ENCODE measurements around the gene LRMDA.

LRMDA gene

GRCh38 chr10:75430000-75430763 is 1.2 kb upstream of the LRMDA start:
- DNase-seq, result peak; percentile 70
- H3K27ac ChIP-seq, result peak overlapping the region; percentile 81
- H3K4me3 ChIP-seq (ENCODE audit: low read depth, low read length), result no peak overlapping the region
- no peak for TF ChIP-seq CTCF (IDR thresholded peaks at IDR 0.05; ENCODE audit: low read depth, low read length)
- no peaks in the 10 kb centered on the region for H3K9me3 ChIP-seq (ENCODE audit: severe bottlenecking)
- H3K27me3 ChIP-seq (ENCODE audit: insufficient read depth, low read depth, severe bottlenecking), result no peaks in the 10 kb centered on the region
- no peaks in the 10 kb centered on the region for H3K36me3 ChIP-seq

GRCh38 chr10:75432176-75432575 is 752 bp downstream of the LRMDA start:
- H3K4me3 ChIP-seq (ENCODE audit: low read depth, low read length), result no peak overlapping the region
- no peaks in the 10 kb centered on the region for H3K9me3 ChIP-seq (ENCODE audit: severe bottlenecking)
- H3K27me3 ChIP-seq (ENCODE audit: insufficient read depth, low read depth, severe bottlenecking), result no peaks in the 10 kb centered on the region
- TF ChIP-seq CTCF (IDR thresholded peaks at IDR 0.05; ENCODE audit: low read depth, low read length), result no peak
- no peak overlapping the region for H3K27ac ChIP-seq
- H3K36me3 ChIP-seq, result no peaks in the 10 kb centered on the region
- DNase-seq, result no peak

- no peaks in the 10 kb centered on the region for H3K27me3 ChIP-seq (ENCODE audit: insufficient read depth, low read depth, severe bottlenecking)
- no peaks in the 10 kb centered on the region for H3K9me3 ChIP-seq (ENCODE audit: severe bottlenecking)
- no peak overlapping the region for H3K27ac ChIP-seq
- no peak overlapping the region for H3K4me3 ChIP-seq (ENCODE audit: low read depth, low read length)
- DNase-seq, result no peak
- TF ChIP-seq CTCF (IDR thresholded peaks at IDR 0.05; ENCODE audit: low read depth, low read length), result no peak
- H3K36me3 ChIP-seq, result no peaks in the 10 kb centered on the region
Observed at GRCh38 chr10:75432763-75433162, 1.3 kb downstream of the LRMDA start.

- Histone ChIP-seq H3K4me3 (ENCODE audit: low read depth, low read length) (no peak overlapping the region), H3K36me3 (no peaks in the 10 kb centered on the region), H3K9me3 (ENCODE audit: severe bottlenecking) (no peaks in the 10 kb centered on the region), H3K27ac (no peak overlapping the region), H3K27me3 (ENCODE audit: insufficient read depth, low read depth, severe bottlenecking) (no peaks in the 10 kb centered on the region)
- no peak for DNase-seq
- no peak for TF ChIP-seq CTCF (IDR thresholded peaks at IDR 0.05; ENCODE audit: low read depth, low read length)
Observed at GRCh38 chr10:75433216-75433615, 1.8 kb downstream of the LRMDA start.

- Histone ChIP-seq H3K27me3 (ENCODE audit: insufficient read depth, low read depth, severe bottlenecking) (no peaks in the 10 kb centered on the region), H3K27ac (no peak overlapping the region), H3K9me3 (ENCODE audit: severe bottlenecking) (no peaks in the 10 kb centered on the region), H3K36me3 (no peaks in the 10 kb centered on the region), H3K4me3 (ENCODE audit: low read depth, low read length) (no peak overlapping the region)
- DNase-seq, result no peak
- no peak for TF ChIP-seq CTCF (IDR thresholded peaks at IDR 0.05; ENCODE audit: low read depth, low read length)
Observed at GRCh38 chr10:75434291-75434690, 2.9 kb downstream of the LRMDA start.

- no peaks in the 10 kb centered on the region for H3K27me3 ChIP-seq (ENCODE audit: insufficient read depth, low read depth, severe bottlenecking)
- no peaks in the 10 kb centered on the region for H3K9me3 ChIP-seq (ENCODE audit: severe bottlenecking)
- H3K36me3 ChIP-seq, result no peaks in the 10 kb centered on the region
Observed at GRCh38 chr10:75435291-75435690, 3.9 kb downstream of the LRMDA start.

More at GRCh38 chr10:75435291-75435690, 3.9 kb downstream of the LRMDA start:
- peak; percentile 39 for DNase-seq
- no peak for TF ChIP-seq CTCF (IDR thresholded peaks at IDR 0.05; ENCODE audit: low read depth, low read length)
- Histone ChIP-seq H3K4me3 (ENCODE audit: low read depth, low read length) (no peak overlapping the region), H3K27ac (no peak overlapping the region)

All from WERI-Rb-1 (cell line).